ENCODE data around the gene B3GALNT1. TPM values are rescaled to one million over a fixed set of nuclear protein-coding genes. Genes with fewer than 3 reads are reported as not detected.

Gene B3GALNT1
- total RNA-seq, 3 donors from 2014 or later: 4.5 to 14.6 (median 10.8) TPM

DNA sequence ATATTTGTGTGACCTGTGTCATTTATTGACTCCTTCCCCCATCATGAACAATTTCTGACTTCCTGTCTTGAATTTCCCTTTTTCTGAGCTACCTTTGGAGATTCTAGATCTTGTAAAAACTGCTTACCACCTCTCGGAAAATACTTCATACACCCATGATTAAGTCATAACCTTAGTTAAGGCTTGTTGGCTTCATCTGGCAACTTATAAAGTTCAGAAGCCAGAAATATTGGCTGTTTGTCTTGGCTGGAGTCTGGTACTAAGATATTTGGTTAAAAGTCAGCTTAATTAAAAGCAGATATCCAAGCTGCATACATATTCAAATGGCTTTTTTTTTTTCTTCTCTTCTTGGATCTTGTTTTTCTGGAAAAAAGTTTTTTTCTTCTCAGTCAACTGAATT, 37.3 kb upstream of the B3GALNT1 start:
- TF ChIP-seq POLR2AphosphoS5 (IDR thresholded peaks at IDR 0.05) (no peak), POLR2A (IDR thresholded peaks at IDR 0.05) (no peak)
- TF ChIP-seq, protein P1, sequence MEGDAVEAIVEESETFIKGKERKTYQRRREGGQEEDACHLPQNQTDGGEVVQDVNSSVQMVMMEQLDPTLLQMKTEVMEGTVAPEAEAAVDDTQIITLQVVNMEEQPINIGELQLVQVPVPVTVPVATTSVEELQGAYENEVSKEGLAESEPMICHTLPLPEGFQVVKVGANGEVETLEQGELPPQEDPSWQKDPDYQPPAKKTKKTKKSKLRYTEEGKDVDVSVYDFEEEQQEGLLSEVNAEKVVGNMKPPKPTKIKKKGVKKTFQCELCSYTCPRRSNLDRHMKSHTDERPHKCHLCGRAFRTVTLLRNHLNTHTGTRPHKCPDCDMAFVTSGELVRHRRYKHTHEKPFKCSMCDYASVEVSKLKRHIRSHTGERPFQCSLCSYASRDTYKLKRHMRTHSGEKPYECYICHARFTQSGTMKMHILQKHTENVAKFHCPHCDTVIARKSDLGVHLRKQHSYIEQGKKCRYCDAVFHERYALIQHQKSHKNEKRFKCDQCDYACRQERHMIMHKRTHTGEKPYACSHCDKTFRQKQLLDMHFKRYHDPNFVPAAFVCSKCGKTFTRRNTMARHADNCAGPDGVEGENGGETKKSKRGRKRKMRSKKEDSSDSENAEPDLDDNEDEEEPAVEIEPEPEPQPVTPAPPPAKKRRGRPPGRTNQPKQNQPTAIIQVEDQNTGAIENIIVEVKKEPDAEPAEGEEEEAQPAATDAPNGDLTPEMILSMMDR (IDR thresholded peaks at IDR 0.05): no peak
- intact Hi-C loops (cut with DNase I; ENCODE audit: low total_unique reads): no loop called here
- no peak for DNase-seq (ENCODE audit: low spot score in 2 of 2)
- no peaks in the 10 kb centered on the region for H3K36me3 ChIP-seq
- no peak overlapping the region for H3K4me3 ChIP-seq
- no peak overlapping the region for H3K27ac ChIP-seq
- H3K9me3 ChIP-seq: no peaks in the 10 kb centered on the region
- H3K4me1 ChIP-seq: no peaks in the 10 kb centered on the region
- H3K27me3 ChIP-seq: no peaks in the 10 kb centered on the region

GRCh38 chr3:161139686-161140085, 34.5 kb upstream of the B3GALNT1 start:
- Histone ChIP-seq H3K27me3 (no peaks in the 10 kb centered on the region), H3K36me3 (no peaks in the 10 kb centered on the region)

GRCh38 chr3:161137260-161137659, 32.1 kb upstream of the B3GALNT1 start:
- TF ChIP-seq, protein P1 (IDR thresholded peaks at IDR 0.05): no peak
- TF ChIP-seq POLR2AphosphoS5 (IDR thresholded peaks at IDR 0.05) (no peak), POLR2A (IDR thresholded peaks at IDR 0.05) (no peak)
- Histone ChIP-seq H3K4me3 (no peak overlapping the region), H3K36me3 (no peaks in the 10 kb centered on the region), H3K27ac (no peak overlapping the region), H3K9me3 (no peaks in the 10 kb centered on the region), H3K4me1 (no peaks in the 10 kb centered on the region), H3K27me3 (no peaks in the 10 kb centered on the region)
- intact Hi-C loops (cut with DNase I; ENCODE audit: low total_unique reads): no loop called here
- DNase-seq (ENCODE audit: low spot score in 2 of 2): no peak

More at GRCh38 chr3:161139686-161140085, 34.5 kb upstream of the B3GALNT1 start:
- no peak for DNase-seq (ENCODE audit: low spot score in 2 of 2)
- no peaks in the 10 kb centered on the region for H3K4me1 ChIP-seq
- H3K4me3 ChIP-seq: no peak overlapping the region
- no peak overlapping the region for H3K27ac ChIP-seq
- H3K9me3 ChIP-seq: no peaks in the 10 kb centered on the region
- intact Hi-C loops (cut with DNase I; ENCODE audit: low total_unique reads): no loop called here
- TF ChIP-seq POLR2A (IDR thresholded peaks at IDR 0.05) (no peak), POLR2AphosphoS5 (IDR thresholded peaks at IDR 0.05) (no peak)
- TF ChIP-seq, protein P1 (IDR thresholded peaks at IDR 0.05): no peak

GRCh38 chr3:161132391-161132790, 27.2 kb upstream of the B3GALNT1 start:
- Histone ChIP-seq H3K27ac (no peak overlapping the region), H3K4me1 (no peaks in the 10 kb centered on the region), H3K9me3 (peaks cover under 1 to 6% of the 10 kb centered on the region in 2 donors), H3K4me3 (no peak overlapping the region), H3K27me3 (no peaks in the 10 kb centered on the region), H3K36me3 (no peaks in the 10 kb centered on the region)
- no peak for DNase-seq (ENCODE audit: low spot score in 2 of 2)
- TF ChIP-seq POLR2A (IDR thresholded peaks at IDR 0.05) (no peak), POLR2AphosphoS5 (IDR thresholded peaks at IDR 0.05) (no peak)
- TF ChIP-seq, protein P1 (IDR thresholded peaks at IDR 0.05): no peak
- intact Hi-C loops (cut with DNase I; ENCODE audit: low total_unique reads): no loop called here

GRCh38 chr3:161126495-161126894, 21.3 kb upstream of the B3GALNT1 start:
- no peaks in the 10 kb centered on the region for H3K36me3 ChIP-seq
- intact Hi-C loops (cut with DNase I; ENCODE audit: low total_unique reads): no loop called here
- H3K27me3 ChIP-seq: no peaks in the 10 kb centered on the region
- H3K4me3 ChIP-seq: no peak overlapping the region
- no peak for TF ChIP-seq POLR2AphosphoS5 (IDR thresholded peaks at IDR 0.05)
- no peak for TF ChIP-seq POLR2A (IDR thresholded peaks at IDR 0.05)
- TF ChIP-seq, protein P1 (IDR thresholded peaks at IDR 0.05): no peak
- no peak overlapping the region for H3K27ac ChIP-seq
- no peaks in the 10 kb centered on the region for H3K4me1 ChIP-seq
- H3K9me3 ChIP-seq: peaks cover 19 to 23% of the 10 kb centered on the region in 2 donors
- no peak for DNase-seq (ENCODE audit: low spot score in 2 of 2)

Measured in breast epithelium (tissue), 4 donors.